ENCODE results near the gene CEACAM16. TPM values are rescaled to one million over a fixed set of nuclear protein-coding genes. Genes with fewer than 3 reads are reported as not detected.
A peak's percentile ranks its signal among the peaks of the same experiment; 100 is the strongest.

CEACAM16 gene
- total RNA-seq, 1 experiment from 2014 or later = not detected

DNA sequence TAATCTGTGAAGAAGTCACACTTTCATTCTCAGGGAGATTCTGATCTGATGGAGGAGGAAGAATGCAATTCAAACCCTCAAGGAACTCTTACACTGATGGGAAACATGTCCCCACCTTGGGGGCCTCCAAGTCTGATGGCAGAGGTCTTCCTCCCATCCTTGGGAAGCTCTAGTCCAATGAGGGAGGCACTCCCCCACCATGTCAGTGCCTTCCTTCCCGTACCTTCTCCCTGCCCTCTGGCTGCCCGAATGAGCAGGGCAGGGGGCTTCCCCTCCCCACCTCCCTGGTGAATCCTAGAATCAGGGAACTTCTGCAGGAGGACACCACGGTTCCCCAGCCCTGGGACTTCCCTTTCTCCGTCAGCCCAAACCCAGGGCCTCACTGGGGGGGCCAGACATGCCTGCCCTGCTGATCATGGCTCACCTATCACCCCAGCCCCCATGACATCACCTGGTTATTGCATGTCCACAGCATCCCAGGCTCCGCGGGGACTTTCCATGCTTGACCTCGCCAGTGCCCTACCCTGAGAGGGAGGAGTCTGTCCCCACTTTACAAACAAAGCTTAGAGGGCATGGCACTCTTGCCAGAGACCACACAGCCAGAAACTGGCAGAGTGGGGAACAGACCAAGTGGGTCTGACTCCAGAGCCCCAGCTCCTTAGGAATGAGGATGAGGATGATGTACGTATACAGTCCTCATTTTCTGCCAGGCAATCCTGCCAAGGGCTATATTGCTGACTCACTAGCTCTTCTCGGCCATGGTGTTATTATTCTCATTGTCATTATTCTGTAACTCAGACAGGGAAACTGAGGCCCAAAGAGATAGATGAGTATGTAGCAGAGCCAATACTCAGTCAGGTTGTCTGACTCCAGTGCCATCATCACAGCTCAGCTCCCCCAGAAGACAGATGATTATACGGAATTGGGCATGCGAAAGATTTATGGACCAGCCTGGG is 39.9 kb downstream of the CEACAM16 start:
- no peak for DNase-seq (ENCODE audit: low spot score)
- in situ Hi-C loops (cut with HindIII; ENCODE audit: low sequenced_read_pairs) = no loop called here

- no peak for DNase-seq (ENCODE audit: low spot score)
- in situ Hi-C loops (cut with HindIII; ENCODE audit: low sequenced_read_pairs) = no loop called here
Observed at GRCh38 chr19:44740351-44740824, 41.4 kb downstream of the CEACAM16 start.

DNA sequence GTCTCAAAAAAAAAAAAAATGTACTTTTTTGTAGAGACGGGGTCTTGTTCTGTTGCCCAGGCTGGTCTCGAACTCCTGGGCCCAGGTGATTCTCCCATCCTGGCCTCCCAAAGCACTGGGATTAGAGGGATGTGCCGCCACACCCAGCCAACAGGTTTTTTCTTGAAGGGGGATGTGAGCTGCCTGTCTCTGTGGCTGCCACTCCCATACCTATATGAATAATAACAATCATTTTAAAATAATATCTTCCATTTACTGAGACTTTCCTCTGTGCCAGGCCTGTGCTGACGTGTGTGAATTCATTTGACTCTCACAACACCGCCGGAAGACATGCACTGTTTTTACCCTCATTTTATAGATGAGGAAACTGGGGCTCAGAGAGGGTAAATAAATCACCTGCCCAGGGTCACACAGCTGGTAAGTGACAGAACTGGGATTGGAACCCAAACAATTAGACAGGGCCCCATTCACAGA is 42.3 kb downstream of the CEACAM16 start:
- in situ Hi-C loops (cut with HindIII; ENCODE audit: low sequenced_read_pairs) = no loop called here
- no peak for DNase-seq (ENCODE audit: low spot score)

DNA sequence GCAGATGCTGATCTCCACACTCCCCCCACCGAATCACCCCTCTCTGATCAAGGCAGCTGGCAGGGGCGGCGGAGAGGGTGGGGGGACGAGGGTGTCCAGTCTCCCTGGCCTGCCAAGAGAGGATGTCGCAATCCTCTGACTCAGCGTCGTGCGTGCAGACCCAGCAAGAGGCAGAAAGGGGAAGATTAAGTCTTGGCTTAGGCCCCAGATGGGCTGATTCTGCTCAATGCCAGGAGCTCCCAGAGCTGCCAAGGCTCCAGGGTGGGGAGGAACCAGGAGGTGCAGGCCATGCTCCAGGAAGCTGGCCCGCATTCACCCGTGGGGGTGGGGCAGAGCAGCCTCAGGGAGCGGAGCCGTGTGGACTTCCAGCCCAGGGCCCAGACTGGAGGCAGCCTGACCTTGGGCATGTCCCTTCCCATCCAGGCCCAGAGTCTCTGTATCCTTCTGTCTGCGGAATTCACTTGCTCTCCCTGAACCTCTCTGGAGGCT is 42.9 kb downstream of the CEACAM16 start:
- in situ Hi-C loops (cut with HindIII; ENCODE audit: low sequenced_read_pairs) = no loop called here
- peak; percentile 40 for DNase-seq (ENCODE audit: low spot score)

DNA sequence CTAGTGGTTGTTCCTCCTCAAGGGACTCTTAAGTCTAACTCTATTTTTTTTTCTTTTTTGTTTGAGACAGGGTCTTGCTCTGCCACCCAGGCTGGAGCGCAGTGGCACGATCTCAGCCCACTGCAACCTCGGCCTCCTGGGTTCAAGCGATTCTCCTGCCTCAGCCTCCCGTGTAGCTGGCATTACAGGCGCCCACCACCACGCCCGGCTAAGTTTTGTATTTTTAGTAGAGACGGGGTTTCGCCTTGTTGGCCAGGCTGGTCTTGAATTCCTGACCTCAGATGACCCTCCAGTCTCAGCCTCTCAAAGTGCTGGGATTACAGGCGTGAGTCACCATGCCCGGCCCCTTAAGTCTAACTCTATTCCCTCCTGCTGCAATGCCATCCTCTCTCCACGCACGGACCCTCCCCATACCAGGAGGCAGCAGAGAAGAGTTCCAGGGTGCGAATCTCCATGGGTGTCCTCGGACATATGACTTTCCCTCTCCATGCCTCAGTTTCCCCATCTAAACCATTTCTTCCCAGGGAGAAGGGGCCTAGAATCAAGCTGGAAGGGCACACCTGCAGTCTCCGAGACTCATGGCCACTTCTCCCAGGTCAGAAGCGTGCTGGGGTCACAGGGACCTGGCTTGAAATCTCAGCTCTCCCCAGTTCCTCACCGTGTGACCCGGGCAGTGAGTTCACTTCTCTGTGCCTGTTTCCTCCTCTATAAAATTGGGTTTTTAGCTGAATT is 43.5 kb downstream of the CEACAM16 start:
- no peak for DNase-seq (ENCODE audit: low spot score)

DNA sequence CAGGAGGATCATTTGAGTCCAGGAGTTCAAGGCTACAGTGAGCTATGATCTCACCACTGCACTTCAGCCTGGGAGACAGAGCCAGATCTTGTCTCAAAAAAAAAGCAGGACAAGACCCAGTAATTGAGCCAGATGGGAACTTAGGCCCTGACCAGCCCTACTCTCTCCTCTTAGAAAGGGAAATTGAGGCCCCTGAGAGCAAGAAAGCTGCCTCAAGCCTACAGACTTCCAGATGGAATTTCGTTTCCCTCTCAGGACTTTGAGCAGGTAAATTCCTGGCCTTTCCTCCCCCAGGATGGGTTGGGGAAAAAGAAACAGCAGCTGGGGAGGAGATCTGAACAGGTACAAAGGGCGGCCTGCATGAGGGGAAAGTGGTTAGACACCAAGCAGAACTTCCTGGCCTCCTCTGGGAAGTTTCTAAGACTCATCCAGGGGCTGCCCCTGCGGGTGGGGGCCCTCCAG is 46.0 kb downstream of the CEACAM16 start:
- in situ Hi-C loops (cut with HindIII; ENCODE audit: low sequenced_read_pairs) = no loop called here

More for the DNA sequence above, 43.5 kb downstream of the CEACAM16 start:
- in situ Hi-C loops (cut with HindIII; ENCODE audit: low sequenced_read_pairs) = no loop called here

DNA sequence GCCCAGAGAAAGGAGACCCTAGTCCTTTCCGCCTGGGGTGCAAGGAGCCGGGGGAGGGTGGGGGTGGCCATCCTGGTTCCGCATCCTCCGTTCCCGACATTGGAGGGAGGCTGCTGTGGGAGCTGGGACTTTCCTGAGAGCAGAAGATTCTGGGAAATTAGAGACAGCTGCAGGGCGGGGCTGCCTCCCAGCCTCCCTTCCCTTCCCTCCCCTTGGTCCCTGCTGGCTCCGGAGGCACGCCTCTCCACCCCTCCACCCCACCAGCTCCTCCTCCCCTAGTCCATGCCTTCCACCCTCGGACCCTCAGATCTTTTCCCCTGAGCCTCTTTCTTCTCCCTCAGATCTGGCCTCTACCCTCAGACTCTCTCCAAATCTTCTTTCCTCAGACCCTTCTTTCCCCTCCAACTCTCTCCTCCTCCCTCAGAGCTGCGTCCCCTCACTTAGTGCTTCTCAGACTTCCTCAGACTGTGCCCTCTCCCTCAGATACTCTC is 46.4 kb downstream of the CEACAM16 start:
- in situ Hi-C loops (cut with HindIII; ENCODE audit: low sequenced_read_pairs) = no loop called here
- DNase-seq (ENCODE audit: low spot score) = no peak

More for the DNA sequence above, 46.0 kb downstream of the CEACAM16 start:
- no peak for DNase-seq (ENCODE audit: low spot score)

- DNase-seq (ENCODE audit: low spot score) = no peak
- in situ Hi-C loops (cut with HindIII; ENCODE audit: low sequenced_read_pairs) = no loop called here
Observed at GRCh38 chr19:44745887-44746600, 47.1 kb downstream of the CEACAM16 start.

DNA sequence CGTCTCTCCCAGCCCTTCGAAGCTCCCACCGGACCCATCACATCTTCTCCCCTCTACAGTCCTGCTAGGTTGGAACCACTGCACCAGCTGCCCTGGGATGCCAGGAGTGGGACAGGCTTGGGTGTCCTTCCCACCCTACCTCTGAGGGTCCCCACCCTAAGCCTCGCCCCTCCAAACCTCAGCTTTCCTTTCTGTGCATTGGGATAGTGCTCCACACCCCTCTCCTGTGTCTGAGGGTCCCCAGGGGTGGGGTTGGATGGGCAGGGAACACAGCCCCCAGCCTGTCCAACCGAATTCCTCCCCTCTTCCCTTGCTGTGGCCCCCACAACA is 47.6 kb downstream of the CEACAM16 start:
- DNase-seq (ENCODE audit: low spot score) = no peak
- in situ Hi-C loops (cut with HindIII; ENCODE audit: low sequenced_read_pairs) = no loop called here

DNA sequence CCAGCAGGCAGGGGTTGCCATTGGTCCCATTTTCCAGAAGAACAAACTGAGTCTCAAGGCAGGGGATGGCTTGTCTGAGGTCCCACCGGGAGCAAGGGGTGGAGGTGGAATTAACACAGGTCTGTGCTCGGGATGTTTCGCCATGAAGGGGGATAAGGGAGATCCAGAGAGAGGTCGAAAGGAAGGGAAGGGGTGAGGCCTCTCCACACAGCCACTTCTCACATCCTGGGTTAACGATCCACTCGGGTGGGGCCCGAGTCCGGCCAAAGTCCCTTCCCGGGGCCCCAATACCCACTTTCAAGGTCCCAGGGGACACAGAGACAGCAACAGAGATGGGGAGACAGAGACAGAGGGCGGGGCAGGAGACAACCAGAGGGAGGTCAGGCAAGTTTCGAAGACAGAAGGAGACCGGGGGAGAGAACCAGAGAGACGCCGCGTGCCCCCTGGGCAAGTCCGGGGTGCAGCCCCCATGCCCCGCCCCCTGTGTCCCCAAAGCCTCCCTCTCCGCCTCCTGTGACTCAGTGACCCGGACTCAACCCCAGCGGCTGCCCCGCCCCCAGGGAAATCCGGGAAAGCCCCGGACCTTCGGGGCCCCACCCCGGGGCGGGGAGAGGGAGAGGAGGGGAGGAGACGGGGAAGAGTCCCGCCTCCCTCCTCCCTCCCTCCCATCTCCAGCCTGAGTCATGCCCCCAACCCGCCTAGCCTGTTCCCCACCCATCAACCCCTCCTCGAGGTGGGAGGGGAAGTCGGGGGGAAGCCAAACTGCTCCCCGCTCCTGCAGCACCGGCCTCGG is 48.2 kb downstream of the CEACAM16 start:
- in situ Hi-C loops (cut with HindIII; ENCODE audit: low sequenced_read_pairs) = no loop called here
- DNase-seq (ENCODE audit: low spot score) = peak; percentile 40

DNA sequence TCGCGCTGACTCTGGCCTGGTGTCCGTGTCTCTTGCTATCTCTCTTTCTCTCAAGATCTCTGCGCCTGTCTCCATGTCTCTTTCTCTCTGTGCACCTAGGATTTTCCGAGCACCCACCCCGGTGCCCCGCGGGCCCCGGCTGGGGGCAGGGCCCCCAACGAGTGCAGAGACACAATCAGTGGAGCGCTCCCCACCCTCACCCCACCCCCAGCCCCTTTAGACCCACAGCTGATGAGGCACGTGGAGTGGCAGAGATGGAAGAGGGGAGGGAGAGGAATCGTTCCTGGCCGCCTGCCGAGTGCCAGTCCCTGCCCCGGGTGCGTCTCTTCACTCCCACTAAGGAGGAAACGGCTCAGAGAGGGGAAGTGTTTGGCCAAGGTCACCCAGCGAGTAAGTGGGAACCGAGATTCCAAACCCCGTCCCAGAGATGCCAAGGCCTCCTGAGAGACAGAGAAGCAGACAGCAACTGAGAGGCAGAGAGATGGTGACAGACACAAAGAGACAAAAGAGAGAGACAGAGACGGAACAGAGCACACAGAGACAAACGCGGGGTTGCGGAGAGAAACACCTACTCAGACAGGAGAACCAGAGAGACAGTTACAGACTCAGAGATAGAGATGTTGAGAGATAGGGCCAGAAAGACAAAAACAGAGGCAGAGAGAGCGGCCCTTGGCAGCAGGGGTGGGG is 48.9 kb downstream of the CEACAM16 start:
- in situ Hi-C loops (cut with HindIII; ENCODE audit: low sequenced_read_pairs) = no loop called here
- peak; percentile 31 for DNase-seq (ENCODE audit: low spot score)

- in situ Hi-C loops (cut with HindIII; ENCODE audit: low sequenced_read_pairs) = no loop called here
- no peak for DNase-seq (ENCODE audit: low spot score)
Observed at GRCh38 chr19:44748426-44749254, 49.7 kb downstream of the CEACAM16 start, which contains the start of gene BCL3. TSS of gene BCL3 (plus strand) at chr19:44748708. CDS start at chr19:44748791, 83 bp downstream.

GRCh38 chr19:44749292-44749691 is 50.3 kb downstream of the CEACAM16 start:
- in situ Hi-C loops (cut with HindIII; ENCODE audit: low sequenced_read_pairs) = no loop called here
- no peak for DNase-seq (ENCODE audit: low spot score)

DNA sequence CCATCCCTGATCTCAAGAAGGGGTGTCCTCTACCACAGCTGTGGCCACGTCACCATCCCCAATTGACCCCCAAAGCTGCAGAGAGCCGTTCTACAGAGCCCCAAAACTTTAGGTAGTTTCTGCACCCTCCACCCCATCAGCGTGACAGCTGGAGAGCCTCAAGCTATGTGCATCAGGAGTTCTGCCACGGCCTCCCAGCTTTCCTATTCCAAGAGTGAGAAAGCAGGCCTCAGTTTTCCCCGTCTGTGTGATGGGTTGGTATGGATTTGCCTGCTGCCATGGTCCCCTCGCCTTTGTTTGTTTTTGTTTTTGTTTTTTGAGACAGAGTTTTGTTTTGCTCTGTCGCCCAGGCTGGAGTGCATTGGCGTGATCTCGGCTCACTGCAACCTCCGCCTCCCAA is 51.0 kb downstream of the CEACAM16 start:
- DNase-seq (ENCODE audit: low spot score) = no peak
- in situ Hi-C loops (cut with HindIII; ENCODE audit: low sequenced_read_pairs) = no loop called here

DNA sequence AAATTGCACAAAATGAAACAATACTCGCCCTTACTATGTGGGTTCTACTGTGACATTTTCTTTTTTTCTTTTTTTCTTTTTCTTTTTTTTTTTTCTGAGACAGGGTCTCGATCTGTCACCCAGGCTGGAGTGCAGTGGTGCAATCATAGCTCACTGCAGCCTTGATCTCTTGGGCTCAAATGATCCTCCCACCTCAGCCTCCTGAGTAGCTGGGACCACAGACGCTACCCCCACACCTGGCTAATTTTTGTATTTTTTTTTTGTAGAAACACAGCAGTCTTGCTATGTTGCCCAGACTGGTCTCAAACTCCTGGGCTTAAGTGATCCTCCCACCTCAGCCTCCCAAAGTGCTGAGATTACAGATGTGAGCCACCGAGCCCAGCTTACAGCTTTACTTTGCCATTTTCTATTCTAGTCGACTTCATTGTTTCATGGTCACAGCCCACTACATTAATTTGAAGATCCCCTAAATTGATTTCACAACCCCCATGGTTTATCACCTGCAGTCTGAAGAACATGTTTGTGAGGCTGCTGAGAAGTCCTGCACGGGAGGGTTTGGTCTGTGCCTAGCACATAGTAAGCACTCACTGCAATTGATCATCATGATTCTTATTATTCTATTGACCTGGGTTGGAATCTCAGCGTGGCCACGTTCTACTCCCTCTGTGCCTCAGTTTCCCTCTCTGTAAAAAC is 53.3 kb downstream of the CEACAM16 start:
- DNase-seq (ENCODE audit: low spot score) = no peak
- in situ Hi-C loops (cut with HindIII; ENCODE audit: low sequenced_read_pairs) = no loop called here
